Measurements from ENCODE around the gene LCLAT1. TPM values are rescaled to one million over a fixed set of nuclear protein-coding genes. Genes with fewer than 3 reads are reported as not detected.
"Not testable (repeated sequence)": the region's sequence is repeated elsewhere in the genome, so short reads cannot be mapped to it uniquely, and the experiment has no call there.

Gene LCLAT1
- total and polyA plus RNA-seq, 2 of the 4 experiments (the other 2 are of a cell fraction) = 7.5 to 11.5 TPM

DNA sequence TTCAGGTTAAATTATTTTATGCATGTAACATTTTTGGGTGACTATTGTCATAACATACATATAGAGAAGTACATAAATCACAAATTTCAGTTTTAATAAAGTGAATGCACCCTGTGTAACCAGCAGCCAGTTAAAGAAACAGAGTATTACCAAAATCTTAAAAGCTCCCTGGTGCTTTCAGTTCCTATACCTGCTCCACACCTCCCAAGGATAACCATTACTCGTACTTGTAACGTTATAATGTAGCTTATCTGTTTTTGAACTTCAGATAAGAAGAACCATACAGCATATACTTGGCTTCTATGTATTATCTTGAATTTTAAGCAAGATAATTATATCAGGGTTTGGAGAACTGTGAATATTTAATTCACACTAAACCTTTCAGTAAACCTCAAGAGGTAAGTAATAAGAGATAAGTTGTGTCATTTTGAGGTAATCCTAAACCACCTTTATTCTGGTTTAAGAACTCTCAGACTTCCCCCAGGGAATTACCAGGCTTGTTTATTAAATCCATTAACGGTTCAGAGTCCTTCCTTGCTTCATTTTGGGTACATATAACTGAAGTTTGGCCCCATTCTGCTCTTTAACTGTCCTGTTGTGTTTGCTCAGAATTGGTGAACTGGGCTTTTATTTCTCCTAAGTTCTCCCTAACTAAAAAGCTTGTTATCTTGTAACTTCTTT lies 58.6 kb downstream of the LCLAT1 start:
- no peak overlapping the region for H2BK120ac ChIP-seq (ENCODE audit: low read depth, low read length)
- H3K4me3 ChIP-seq (ENCODE audit: insufficient read depth, low read depth, low read length) = no peak overlapping the region
- H3K27ac ChIP-seq (ENCODE audit: insufficient read depth, low read length) = no peak overlapping the region
- WGBS, 2 experiments (ENCODE audit: extremely low coverage in 2 of 2, insufficient read length in 1 of 2) = no CpG with 5 or more reads among the region's 3 CpGs
- in situ Hi-C loops (cut with MboI; ENCODE audit: low sequenced_read_pairs) = no loop called here
- H2BK20ac ChIP-seq (ENCODE audit: low read depth, low read length) = no peak overlapping the region
- no peak overlapping the region for H2AK9ac ChIP-seq (replicated peaks; ENCODE audit: low read depth, low read length, poor library complexity)
- H2BK15ac ChIP-seq (ENCODE audit: low read depth, low read length) = no peak overlapping the region
- peaks cover 4% of the 10 kb centered on the region; the same call in 1 of the 2 replicates for H4K20me1 ChIP-seq (ENCODE audit: insufficient read depth, low read length)
- no peak overlapping the region for H2AFZ ChIP-seq (replicated peaks; ENCODE audit: low read length, poor library complexity)
- no peak for TF ChIP-seq CEBPB (IDR thresholded peaks at IDR 0.05; ENCODE audit: low read depth, low read length)
- TF ChIP-seq POLR2A (IDR thresholded peaks at IDR 0.05; ENCODE audit: low read depth, low read length) = no peak
- no peak for TF ChIP-seq MXI1 (IDR thresholded peaks at IDR 0.05; ENCODE audit: borderline replicate concordance, low read depth, low read length)
- TF ChIP-seq NFE2L2 (IDR thresholded peaks at IDR 0.05; ENCODE audit: low read depth, low read length) = no peak
- no peak for TF ChIP-seq FOS (IDR thresholded peaks at IDR 0.05; ENCODE audit: low read depth, low read length)
- TF ChIP-seq RFX5 (IDR thresholded peaks at IDR 0.05; ENCODE audit: low read depth, low read length) = no peak
- TF ChIP-seq, protein P1, sequence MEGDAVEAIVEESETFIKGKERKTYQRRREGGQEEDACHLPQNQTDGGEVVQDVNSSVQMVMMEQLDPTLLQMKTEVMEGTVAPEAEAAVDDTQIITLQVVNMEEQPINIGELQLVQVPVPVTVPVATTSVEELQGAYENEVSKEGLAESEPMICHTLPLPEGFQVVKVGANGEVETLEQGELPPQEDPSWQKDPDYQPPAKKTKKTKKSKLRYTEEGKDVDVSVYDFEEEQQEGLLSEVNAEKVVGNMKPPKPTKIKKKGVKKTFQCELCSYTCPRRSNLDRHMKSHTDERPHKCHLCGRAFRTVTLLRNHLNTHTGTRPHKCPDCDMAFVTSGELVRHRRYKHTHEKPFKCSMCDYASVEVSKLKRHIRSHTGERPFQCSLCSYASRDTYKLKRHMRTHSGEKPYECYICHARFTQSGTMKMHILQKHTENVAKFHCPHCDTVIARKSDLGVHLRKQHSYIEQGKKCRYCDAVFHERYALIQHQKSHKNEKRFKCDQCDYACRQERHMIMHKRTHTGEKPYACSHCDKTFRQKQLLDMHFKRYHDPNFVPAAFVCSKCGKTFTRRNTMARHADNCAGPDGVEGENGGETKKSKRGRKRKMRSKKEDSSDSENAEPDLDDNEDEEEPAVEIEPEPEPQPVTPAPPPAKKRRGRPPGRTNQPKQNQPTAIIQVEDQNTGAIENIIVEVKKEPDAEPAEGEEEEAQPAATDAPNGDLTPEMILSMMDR (conservative IDR thresholded peaks at IDR 0.05; ENCODE audit: low read depth, low read length) = no peak
- H2AK5ac ChIP-seq (ENCODE audit: low read depth, low read length) = no peak overlapping the region
- peaks cover 4% of the 10 kb centered on the region; the same call in 1 of the 2 replicates for H3K36me3 ChIP-seq (ENCODE audit: control insufficient read depth, insufficient read depth, low read length)
- H3K56ac ChIP-seq (ENCODE audit: extremely low read depth, insufficient read depth, low read length) = no peak overlapping the region
- ChIA-PET CTCF (interaction anchor here (0.6 kb wide), 1 partner anchor 21 kb away, joined by 3 read pairs; no protein-coding TSS in a partner anchor), POLR2A (ENCODE audit: unreplicated experiment) (no interaction called here)
- no peak overlapping the region for H3K18ac ChIP-seq (ENCODE audit: low read depth, low read length)
- no peaks in the 10 kb centered on the region for H3K27me3 ChIP-seq (ENCODE audit: control insufficient read depth, insufficient read depth, low read length)
- no peak overlapping the region for H4K8ac ChIP-seq (ENCODE audit: low read depth in 2 of 2, low read length in 2 of 2)
- no peak overlapping the region for H3K4me2 ChIP-seq (ENCODE audit: low read depth, low read length)
- ATAC-seq (ENCODE audit: low read depth) (no peak), DNase-seq (no peak)
- peaks cover 21 to 31% of the 10 kb centered on the region in 2 experiments for H3K79me1 ChIP-seq (ENCODE audit: low read depth in 1 of 2, low read length in 2 of 2)
- H3K9me3 ChIP-seq (ENCODE audit: control insufficient read depth, insufficient read depth, low read length) = peaks cover 4% of the 10 kb centered on the region
- H3K4me1 ChIP-seq (ENCODE audit: control insufficient read depth, insufficient read depth, low read length) = peaks cover 7% of the 10 kb centered on the region
- H3K9me1 ChIP-seq (ENCODE audit: insufficient read depth, low read length) = 0 out of 2 replicates have a peak, but pooled peaks cover 7% of the 10 kb centered on the region
- H3K23ac ChIP-seq (ENCODE audit: low read depth, low read length) = no peak overlapping the region
- no peak overlapping the region for H3K9ac ChIP-seq (ENCODE audit: low read depth, low read length)
- no peak overlapping the region for H2BK5ac ChIP-seq (ENCODE audit: low read depth, low read length, poor library complexity, severe bottlenecking)
- no peak overlapping the region for H3K4ac ChIP-seq (ENCODE audit: low read depth, low read length)
- dilution Hi-C loops (cut with HindIII; ENCODE audit: low sequenced_read_pairs, unreplicated experiment) = no loop called here
- H4K91ac ChIP-seq (ENCODE audit: insufficient read depth, low read depth, low read length) = no peak overlapping the region
- intact Hi-C loops (cut with micrococcal nuclease) = no loop called here
- no TSS peak for BruUV-seq (replicated peaks)
- no peak overlapping the region for H3K14ac ChIP-seq (replicated peaks; ENCODE audit: low read depth, low read length)
- no peak overlapping the region for H4K5ac ChIP-seq (ENCODE audit: low read depth, low read length)

DNA sequence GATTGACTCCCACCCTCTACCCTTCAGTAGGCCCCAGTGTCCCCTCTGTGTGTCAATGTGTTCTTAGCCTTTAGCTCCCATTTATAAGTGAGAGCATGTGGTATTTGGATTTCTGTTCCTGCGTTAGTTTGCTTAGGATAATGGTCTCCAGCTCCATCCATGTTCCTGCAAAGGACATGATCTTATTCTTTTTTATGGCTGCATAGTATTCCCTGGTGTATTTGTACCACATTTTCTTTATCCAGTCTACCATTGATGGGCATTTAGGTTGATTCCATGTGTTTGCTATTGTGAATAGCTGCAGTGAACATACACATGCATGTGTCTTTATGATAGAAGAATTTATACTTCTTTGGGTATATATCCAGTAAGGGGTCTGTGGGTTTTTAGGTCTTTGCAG lies 60.4 kb downstream of the LCLAT1 start:
- peaks cover 11% of the 10 kb centered on the region; the same call in 1 of the 2 replicates for H4K20me1 ChIP-seq (ENCODE audit: insufficient read depth, low read length)
- H3K9me3 ChIP-seq (ENCODE audit: control insufficient read depth, insufficient read depth, low read length); dilution Hi-C loops (cut with HindIII; ENCODE audit: low sequenced_read_pairs, unreplicated experiment); H3K4ac ChIP-seq (ENCODE audit: low read depth, low read length); ATAC-seq (ENCODE audit: low read depth); H4K8ac ChIP-seq (ENCODE audit: low read depth in 2 of 2, low read length in 2 of 2); H2BK15ac ChIP-seq (ENCODE audit: low read depth, low read length); DNase-seq; H4K91ac ChIP-seq (ENCODE audit: insufficient read depth, low read depth, low read length); H3K23ac ChIP-seq (ENCODE audit: low read depth, low read length); H2BK120ac ChIP-seq (ENCODE audit: low read depth, low read length); H3K18ac ChIP-seq (ENCODE audit: low read depth, low read length); H3K27ac ChIP-seq (ENCODE audit: insufficient read depth, low read length); H3K4me3 ChIP-seq (ENCODE audit: insufficient read depth, low read depth, low read length); intact Hi-C loops (cut with micrococcal nuclease); H4K5ac ChIP-seq (ENCODE audit: low read depth, low read length); BruUV-seq (replicated peaks); H2AK9ac ChIP-seq (replicated peaks; ENCODE audit: low read depth, low read length, poor library complexity); H3K27me3 ChIP-seq (ENCODE audit: control insufficient read depth, insufficient read depth, low read length); CTCF ChIA-PET; H3K36me3 ChIP-seq (ENCODE audit: control insufficient read depth, insufficient read depth, low read length); POLR2A ChIA-PET (ENCODE audit: unreplicated experiment); H3K56ac ChIP-seq (ENCODE audit: extremely low read depth, insufficient read depth, low read length); in situ Hi-C loops (cut with MboI; ENCODE audit: low sequenced_read_pairs); H3K14ac ChIP-seq (replicated peaks; ENCODE audit: low read depth, low read length); H2AFZ ChIP-seq (replicated peaks; ENCODE audit: low read length, poor library complexity); H2BK5ac ChIP-seq (ENCODE audit: low read depth, low read length, poor library complexity, severe bottlenecking); H2BK20ac ChIP-seq (ENCODE audit: low read depth, low read length); H3K9ac ChIP-seq (ENCODE audit: low read depth, low read length); H3K4me2 ChIP-seq (ENCODE audit: low read depth, low read length); H2AK5ac ChIP-seq (ENCODE audit: low read depth, low read length): not testable (repeated sequence)
- peaks cover 16 to 41% of the 10 kb centered on the region in 2 experiments for H3K79me1 ChIP-seq (ENCODE audit: low read depth in 1 of 2, low read length in 2 of 2)
- H3K4me1 ChIP-seq (ENCODE audit: control insufficient read depth, insufficient read depth, low read length) = peaks cover 10% of the 10 kb centered on the region
- no CpG with 5 or more reads among the region's 1 CpG for WGBS, 2 experiments (ENCODE audit: extremely low coverage in 2 of 2, insufficient read length in 1 of 2)
- peaks cover 12% of the 10 kb centered on the region for H3K9me1 ChIP-seq (ENCODE audit: insufficient read depth, low read length)
